Measurements from ENCODE around the gene TPP2.

DNA sequence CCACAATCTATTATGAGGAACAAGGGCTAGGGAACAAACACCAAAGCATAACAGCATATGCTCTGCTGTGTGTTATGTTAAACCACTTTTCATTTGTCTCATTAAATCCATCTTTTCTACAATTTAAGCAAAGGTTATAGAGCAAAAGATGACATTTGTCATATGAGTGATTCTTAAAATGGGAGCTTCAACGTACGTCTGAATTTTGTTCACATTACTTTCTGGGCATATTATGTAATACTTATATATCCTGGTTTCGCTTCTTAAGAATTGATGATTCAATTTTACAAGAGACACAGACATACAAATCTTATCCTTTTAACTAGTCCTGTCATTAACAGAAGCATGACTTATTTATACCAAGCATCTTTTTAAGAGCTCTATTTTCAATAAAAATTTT lies 3.3 kb upstream of the TPP2 start:
- TF ChIP-seq, protein P1, sequence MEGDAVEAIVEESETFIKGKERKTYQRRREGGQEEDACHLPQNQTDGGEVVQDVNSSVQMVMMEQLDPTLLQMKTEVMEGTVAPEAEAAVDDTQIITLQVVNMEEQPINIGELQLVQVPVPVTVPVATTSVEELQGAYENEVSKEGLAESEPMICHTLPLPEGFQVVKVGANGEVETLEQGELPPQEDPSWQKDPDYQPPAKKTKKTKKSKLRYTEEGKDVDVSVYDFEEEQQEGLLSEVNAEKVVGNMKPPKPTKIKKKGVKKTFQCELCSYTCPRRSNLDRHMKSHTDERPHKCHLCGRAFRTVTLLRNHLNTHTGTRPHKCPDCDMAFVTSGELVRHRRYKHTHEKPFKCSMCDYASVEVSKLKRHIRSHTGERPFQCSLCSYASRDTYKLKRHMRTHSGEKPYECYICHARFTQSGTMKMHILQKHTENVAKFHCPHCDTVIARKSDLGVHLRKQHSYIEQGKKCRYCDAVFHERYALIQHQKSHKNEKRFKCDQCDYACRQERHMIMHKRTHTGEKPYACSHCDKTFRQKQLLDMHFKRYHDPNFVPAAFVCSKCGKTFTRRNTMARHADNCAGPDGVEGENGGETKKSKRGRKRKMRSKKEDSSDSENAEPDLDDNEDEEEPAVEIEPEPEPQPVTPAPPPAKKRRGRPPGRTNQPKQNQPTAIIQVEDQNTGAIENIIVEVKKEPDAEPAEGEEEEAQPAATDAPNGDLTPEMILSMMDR (IDR thresholded peaks at IDR 0.05; ENCODE audit: insufficient read depth, low read length, poor library complexity, severe bottlenecking) = no peak
- no peak for TF ChIP-seq EZH2phosphoT487 (conservative IDR thresholded peaks at IDR 0.05; ENCODE audit: low read length)

All from SU-DHL-6 (cell line).